ENCODE measurements around the gene RALY.
"Not testable (repeated sequence)": the region's sequence is repeated elsewhere in the genome, so short reads cannot be mapped to it uniquely, and the experiment has no call there.

DNA sequence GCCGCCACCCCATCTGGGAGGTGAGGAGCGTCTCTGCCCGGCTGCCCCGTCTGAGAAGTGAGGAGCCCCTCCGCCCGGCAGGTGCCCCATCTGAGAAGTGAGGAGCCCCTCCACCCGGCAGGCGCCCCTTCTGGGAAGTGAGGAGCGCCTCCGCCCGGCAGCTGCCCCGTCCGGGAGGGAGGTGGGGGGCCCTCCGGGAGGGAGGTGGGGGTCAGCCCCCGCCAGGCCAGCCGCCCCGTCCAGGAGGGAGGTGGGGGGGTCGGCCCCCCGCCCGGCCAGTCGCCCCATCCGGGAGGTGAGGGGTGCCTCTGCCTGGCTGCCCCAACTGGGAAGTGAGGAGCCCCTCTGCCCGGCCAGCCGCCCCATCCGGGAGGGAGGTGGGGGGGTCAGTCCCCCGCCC is 138.8 kb downstream of the RALY start:
- TF ChIP-seq POLR2AphosphoS5, POLR2A, TAF1 (IDR thresholded peaks at IDR 0.05; ENCODE audit: low read depth, low read length): not testable (repeated sequence)

Data from GM12891 (cell line).